CD14-positive monocyte (primary cell): ENCODE results near the gene PPM1H. TPM values are rescaled to one million over a fixed set of nuclear protein-coding genes. Genes with fewer than 3 reads are reported as not detected.

ENCODE experiments used
- DNase-seq, 3 donors: peaks; one replicate each; pipeline ENCODE4 v3.0.0-alpha.2; 2011 to 2022
- H2AFZ ChIP-seq: 2 replicates; pipeline ENCODE4 v1.6.0; 2012; ENCODE audit warnings: mild to moderate bottlenecking, low read depth, low read length, inconsistent platforms; ENCODE audit not compliant: insufficient read depth, poor library complexity, severe bottlenecking
- H3K27ac ChIP-seq, 2 donors: 1 replicate in 1 of 2; 2 replicates in 1 of 2; pipeline ENCODE4 v1.5.1; 2012 to 2013; ENCODE audit warnings: low read length in 2 of 2, control low read depth in 1 of 2, inconsistent platforms in 1 of 2, low read depth in 1 of 2, mild to moderate bottlenecking in 1 of 2
- H3K27me3 ChIP-seq, 2 donors: one replicate each; pipeline versions ENCODE4 v1.6.0 to v1.6.1; 2011 to 2013; ENCODE audit warnings: low read length in 2 of 2; ENCODE audit not compliant: control insufficient read depth in 2 of 2, insufficient read depth in 2 of 2
- H3K36me3 ChIP-seq, 2 donors: replicated peaks in 1 of 2; 1 replicate in 1 of 2; 2 replicates in 1 of 2; pipeline versions ENCODE4 v1.5.1 to v1.6.1; 2012 to 2013; ENCODE audit warnings: low read length in 2 of 2, control low read depth in 1 of 2, inconsistent platforms in 1 of 2, mild to moderate bottlenecking in 1 of 2; ENCODE audit not compliant: insufficient read depth in 2 of 2, control insufficient read depth in 1 of 2
- H3K4me1 ChIP-seq, 2 donors: 1 replicate in 1 of 2; 2 replicates in 1 of 2; pipeline versions ENCODE4 v1.5.1 to v1.6.1; 2012 to 2013; ENCODE audit warnings: low read length in 2 of 2, control low read depth in 1 of 2, inconsistent platforms in 1 of 2, mild to moderate bottlenecking in 1 of 2, moderate library complexity in 1 of 2; ENCODE audit not compliant: insufficient read depth in 2 of 2, control insufficient read depth in 1 of 2
- H3K4me2 ChIP-seq: replicated peaks from 2 replicates; pipeline ENCODE3; 2012; ENCODE audit warnings: low read length, moderate library complexity, mild to moderate bottlenecking; ENCODE audit not compliant: poor library complexity, severe bottlenecking; ENCODE audit errors: extremely low read depth
- H3K4me3 ChIP-seq, 3 experiments: fragments of 200-600 bp in 1 of 3; sonication (generic) in 1 of 3; replicated peaks in 1 of 3; 1 replicate in 2 of 3; 2 replicates in 1 of 3; pipeline ENCODE4 v1.5.1; 2011 to 2013; ENCODE audit warnings: low read length in 3 of 3, mild to moderate bottlenecking in 3 of 3, control low read depth in 2 of 3, low read depth in 2 of 3, inconsistent platforms in 1 of 3, moderate library complexity in 1 of 3
- H3K79me2 ChIP-seq: 2 replicates; pipeline ENCODE4 v1.6.0; 2012; ENCODE audit warnings: mild to moderate bottlenecking, control low read depth, inconsistent platforms, low read length, moderate library complexity; ENCODE audit not compliant: insufficient read depth
- H3K9ac ChIP-seq: 2 replicates; pipeline ENCODE4 v1.6.0; 2017; ENCODE audit warnings: low read length, mild to moderate bottlenecking; ENCODE audit not compliant: insufficient read depth, poor library complexity, severe bottlenecking
- H3K9me3 ChIP-seq, 2 donors: replicated peaks in 1 of 2; 1 replicate in 1 of 2; 2 replicates in 1 of 2; pipeline versions ENCODE4 v1.5.1 to v1.6.1; 2012 to 2013; ENCODE audit warnings: low read length in 2 of 2, control low read depth in 1 of 2; ENCODE audit not compliant: control insufficient read depth in 1 of 2, insufficient read depth in 1 of 2
- H4K20me1 ChIP-seq: 2 replicates; pipeline ENCODE4 v1.6.0; 2012; ENCODE audit warnings: mild to moderate bottlenecking, low read length, control low read depth, moderate library complexity; ENCODE audit not compliant: insufficient read depth
- H3K27ac Mint-ChIP-seq, 7 donors: one replicate each; pipeline ENCODE4 v1.8.0; 2020; ENCODE audit warnings: mild to moderate bottlenecking in 7 of 7, mixed read lengths in 7 of 7, moderate library complexity in 6 of 7, inconsistent platforms in 2 of 7
- H3K27me3 Mint-ChIP-seq, 3 donors: one replicate each; pipeline ENCODE4 v1.8.0; 2021 to 2022; ENCODE audit warnings: low read depth in 3 of 3, mild to moderate bottlenecking in 3 of 3, mixed read lengths in 3 of 3, moderate library complexity in 3 of 3, inconsistent platforms in 1 of 3
- H3K36me3 Mint-ChIP-seq, 2 donors: one replicate each; pipeline ENCODE4 v1.8.0; 2020; ENCODE audit warnings: mixed read lengths in 2 of 2, inconsistent platforms in 1 of 2, mild to moderate bottlenecking in 1 of 2
- H3K4me1 Mint-ChIP-seq: one replicate; pipeline ENCODE4 v1.8.0; 2020; ENCODE audit warnings: mild to moderate bottlenecking, mixed read lengths
- H3K4me3 Mint-ChIP-seq, 2 donors: one replicate each; pipeline ENCODE4 v1.8.0; 2020; ENCODE audit warnings: mild to moderate bottlenecking in 2 of 2, mixed read lengths in 2 of 2, moderate library complexity in 1 of 2
- H3K9me3 Mint-ChIP-seq, 7 donors: one replicate each; pipeline ENCODE4 v1.8.0; 2020 to 2022; ENCODE audit warnings: mixed read lengths in 7 of 7, mild to moderate bottlenecking in 6 of 7, moderate library complexity in 6 of 7, inconsistent platforms in 2 of 7
- CTCF ChIP-seq: fragments of 200-600 bp; IDR thresholded peaks from one replicate; pipeline ENCODE4 v1.8.0; 2022; ENCODE audit warnings: antibody characterized with exemption, mild to moderate bottlenecking
- WGBS: methylation state at CpG from one replicate; pipeline ENCODE4 v1.1.5; 2013; ENCODE audit warnings: missing lambda C conversion rate; ENCODE audit not compliant: insufficient coverage; 5-methylcytosine and 5-hydroxymethylcytosine counted together
- intact Hi-C, 2 donors: fragments of 100-400 bp; cut with micrococcal nuclease; formaldehyde crosslinking; loops; one replicate each; pipeline versions ENCODE4 v1.15.0 to v1.15.1; 2023
- polyA plus RNA-seq, 3 donors: library from polyadenylated mRNA; depleted of rRNA in 1 of 3; unstranded in 2 of 3; stranded (reverse) in 1 of 3; fragments of 300-500 nt in 2 of 3; fragments of >200 nt in 1 of 3; fragmentation: Illumina TruSeq in 2 of 3; gene quantifications; 1 replicate in 2 of 3; 2 replicates in 1 of 3; pipeline ENCODE4 v1.2.3, GENCODE V29; 2012 to 2021

PPM1H gene
- polyA plus RNA-seq, 3 donors, result 1.5 to 2.8 (median 1.9) TPM

- no peak overlapping the region for H2AFZ ChIP-seq
- H3K79me2 ChIP-seq, result no peaks in the 10 kb centered on the region
- no peaks in the 10 kb centered on the region for H3K27me3 Mint-ChIP-seq
- H3K4me1 ChIP-seq, result no peaks in the 10 kb centered on the region
- H3K36me3 Mint-ChIP-seq, result peaks cover 34 to 45% of the 10 kb centered on the region in 2 donors
- no peak for DNase-seq
- no peak overlapping the region for H3K4me2 ChIP-seq
- H3K9me3 Mint-ChIP-seq, result no peaks in the 10 kb centered on the region
- no peak overlapping the region for H3K27ac Mint-ChIP-seq
- no peak overlapping the region for H3K9ac ChIP-seq
- no peaks in the 10 kb centered on the region for H3K36me3 ChIP-seq
- TF ChIP-seq CTCF, result no peak
- no peak overlapping the region for H3K4me3 ChIP-seq
- no peaks in the 10 kb centered on the region for H4K20me1 ChIP-seq
- no peak overlapping the region for H3K27ac ChIP-seq
- WGBS, result 100% methylated on average over 1 of the region's 3 CpGs
- intact Hi-C loops, result no loop called here
- no peak overlapping the region for H3K4me3 Mint-ChIP-seq
- no peaks in the 10 kb centered on the region for H3K27me3 ChIP-seq
- peaks cover 11% of the 10 kb centered on the region for H3K4me1 Mint-ChIP-seq
- no peaks in the 10 kb centered on the region for H3K9me3 ChIP-seq
Measured at GRCh38 chr12:62691309-62691708, 243.6 kb downstream of the PPM1H start.

- Mint-ChIP-seq H3K27ac (peak overlapping the region in 2 of 7 donors; percentile 8 to 13), H3K4me3 (no peak overlapping the region), H3K36me3 (peaks cover 35 to 45% of the 10 kb centered on the region in 2 donors), H3K27me3 (peaks cover 0 to 1% (median 0%) of the 10 kb centered on the region in 3 donors), H3K9me3 (no peaks in the 10 kb centered on the region), H3K4me1 (peaks cover 1% of the 10 kb centered on the region)
- Histone ChIP-seq H3K27ac (no peak overlapping the region), H3K36me3 (no peaks in the 10 kb centered on the region), H3K27me3 (no peaks in the 10 kb centered on the region), H3K4me3 (no peak overlapping the region), H2AFZ (no peak overlapping the region), H3K4me1 (no peaks in the 10 kb centered on the region), H3K4me2 (no peak overlapping the region), H3K79me2 (no peaks in the 10 kb centered on the region), H4K20me1 (no peaks in the 10 kb centered on the region), H3K9me3 (no peaks in the 10 kb centered on the region), H3K9ac (no peak overlapping the region)
- intact Hi-C loops, result no loop called here
- WGBS, result 100% methylated on average over 1 of the region's 6 CpGs
- no peak for DNase-seq
- TF ChIP-seq CTCF, result no peak
Measured at GRCh38 chr12:62689042-62689839, 245.7 kb downstream of the PPM1H start.
